ENCODE results near the gene MAEL.

MAEL gene

DNA sequence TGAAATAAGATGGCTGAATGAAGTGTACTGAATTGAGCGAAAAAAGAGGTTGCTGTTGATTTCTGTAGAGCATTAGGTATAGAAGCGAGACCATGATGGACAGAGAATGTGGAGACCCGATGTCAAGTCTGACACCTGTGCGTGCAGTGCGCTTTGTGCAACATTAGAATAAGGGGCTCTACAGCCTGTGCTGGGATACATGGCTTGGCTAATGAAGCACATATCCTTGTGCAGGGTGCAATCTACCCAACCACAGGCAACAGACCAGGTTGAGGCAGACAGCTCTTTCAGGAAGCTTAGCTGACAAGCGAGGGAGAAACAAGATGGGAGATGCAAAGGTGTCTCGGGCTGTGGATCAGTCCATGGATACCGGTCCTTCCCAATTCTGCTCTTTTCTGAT is 82.2 kb downstream of the MAEL start:
- TF ChIP-seq ZBTB7A (IDR thresholded peaks at IDR 0.05; ENCODE audit: low read depth): no peak
- TF ChIP-seq, protein P1, sequence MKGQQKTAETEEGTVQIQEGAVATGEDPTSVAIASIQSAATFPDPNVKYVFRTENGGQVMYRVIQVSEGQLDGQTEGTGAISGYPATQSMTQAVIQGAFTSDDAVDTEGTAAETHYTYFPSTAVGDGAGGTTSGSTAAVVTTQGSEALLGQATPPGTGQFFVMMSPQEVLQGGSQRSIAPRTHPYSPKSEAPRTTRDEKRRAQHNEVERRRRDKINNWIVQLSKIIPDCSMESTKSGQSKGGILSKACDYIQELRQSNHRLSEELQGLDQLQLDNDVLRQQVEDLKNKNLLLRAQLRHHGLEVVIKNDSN (IDR thresholded peaks at IDR 0.05): no peak
- no peak for TF ChIP-seq CEBPB (IDR thresholded peaks at IDR 0.05)
- no peak for TF ChIP-seq RAD21 (IDR thresholded peaks at IDR 0.05; ENCODE audit: low read depth)
- no peak for TF ChIP-seq TAF1 (IDR thresholded peaks at IDR 0.05; ENCODE audit: low read depth)
- no peak for TF ChIP-seq YY1 (IDR thresholded peaks at IDR 0.05; ENCODE audit: low read depth)
